PC-9 (cell line): ENCODE results near the gene RFX8.

ENCODE experiments used
- EZH2 ChIP-seq: fragments of 200-600 bp; sonication (generic); IDR thresholded peaks from 2 replicates; pipeline ENCODE4 v1.8.0; 2017; ENCODE audit warnings: antibody characterized with exemption, low read depth
- TF ChIP-seq, protein P1 (sequence below): fragments of 200-600 bp; sonication (generic); conservative IDR thresholded peaks from 2 replicates; pipeline ENCODE4 v1.6.1; 2017; ENCODE audit warnings: mixed run types, antibody characterized with exemption, mild to moderate bottlenecking, moderate library complexity

DNA sequence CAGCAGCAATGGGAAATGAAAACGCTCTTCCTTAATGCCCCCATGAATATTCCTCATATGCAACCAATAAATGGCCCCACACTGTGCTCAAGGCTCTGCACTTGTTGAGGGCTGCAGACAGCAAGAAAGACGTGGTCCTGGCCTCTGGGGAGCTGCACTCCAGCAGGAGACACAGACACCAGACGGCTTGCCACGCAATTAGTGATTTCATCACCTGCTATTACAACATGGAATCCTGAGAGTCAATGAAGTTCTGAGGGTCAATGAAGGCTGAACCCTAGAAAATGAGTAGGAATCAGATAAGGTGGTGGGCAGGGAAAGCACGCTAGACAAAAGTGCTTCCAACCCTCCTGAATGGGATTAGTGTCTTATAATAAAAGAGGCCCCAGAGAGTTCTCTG lies 106.5 kb downstream of the RFX8 start:
- TF ChIP-seq, protein P1, sequence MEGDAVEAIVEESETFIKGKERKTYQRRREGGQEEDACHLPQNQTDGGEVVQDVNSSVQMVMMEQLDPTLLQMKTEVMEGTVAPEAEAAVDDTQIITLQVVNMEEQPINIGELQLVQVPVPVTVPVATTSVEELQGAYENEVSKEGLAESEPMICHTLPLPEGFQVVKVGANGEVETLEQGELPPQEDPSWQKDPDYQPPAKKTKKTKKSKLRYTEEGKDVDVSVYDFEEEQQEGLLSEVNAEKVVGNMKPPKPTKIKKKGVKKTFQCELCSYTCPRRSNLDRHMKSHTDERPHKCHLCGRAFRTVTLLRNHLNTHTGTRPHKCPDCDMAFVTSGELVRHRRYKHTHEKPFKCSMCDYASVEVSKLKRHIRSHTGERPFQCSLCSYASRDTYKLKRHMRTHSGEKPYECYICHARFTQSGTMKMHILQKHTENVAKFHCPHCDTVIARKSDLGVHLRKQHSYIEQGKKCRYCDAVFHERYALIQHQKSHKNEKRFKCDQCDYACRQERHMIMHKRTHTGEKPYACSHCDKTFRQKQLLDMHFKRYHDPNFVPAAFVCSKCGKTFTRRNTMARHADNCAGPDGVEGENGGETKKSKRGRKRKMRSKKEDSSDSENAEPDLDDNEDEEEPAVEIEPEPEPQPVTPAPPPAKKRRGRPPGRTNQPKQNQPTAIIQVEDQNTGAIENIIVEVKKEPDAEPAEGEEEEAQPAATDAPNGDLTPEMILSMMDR = no peak
- no peak for TF ChIP-seq EZH2
